Neural cell (in vitro differentiated cells): ENCODE measurements around the gene FNBP1. TPM values are rescaled to one million over a fixed set of nuclear protein-coding genes. Genes with fewer than 3 reads are reported as not detected.

Experiments used
- H2AFZ ChIP-seq: fragments of 200-600, 300-800 bp; sonication (generic), shearing (Covaris generic); 2 replicates; pipeline ENCODE4 v1.6.0; 2014; ENCODE audit warnings: low read depth, mild to moderate bottlenecking, antibody characterized with exemption, low read length, moderate library complexity
- H3F3A ChIP-seq: fragments of 200-600 bp; shearing (Covaris generic); 2 replicates; pipeline ENCODE4 v1.6.1; 2016; ENCODE audit warnings: mild to moderate bottlenecking, moderate library complexity, mixed read lengths, antibody characterized with exemption, low read length; ENCODE audit not compliant: insufficient read depth, poor library complexity, severe bottlenecking
- H3K27ac ChIP-seq: fragments of 200-600, 300-800 bp; sonication (generic), shearing (Covaris generic); 2 replicates; pipeline ENCODE4 v1.5.1; 2014; ENCODE audit warnings: mild to moderate bottlenecking, low read length, moderate library complexity
- H3K27me3 ChIP-seq: fragments of 300-800, 200-600 bp; sonication (generic), shearing (Covaris generic); 2 replicates; pipeline ENCODE4 v1.6.0; 2014; ENCODE audit warnings: mild to moderate bottlenecking, low read depth, low read length, moderate library complexity; ENCODE audit not compliant: insufficient read depth
- H3K36me3 ChIP-seq: fragments of 300-800, 200-600 bp; sonication (generic), shearing (Covaris generic); 2 replicates; pipeline ENCODE4 v1.5.1; 2014; ENCODE audit warnings: mild to moderate bottlenecking, antibody characterized with exemption, low read length, moderate library complexity; ENCODE audit not compliant: insufficient read depth
- H3K4me2 ChIP-seq: fragments of 300-800, 200-600 bp; sonication (generic), shearing (Covaris generic); 2 replicates; pipeline ENCODE4 v1.6.0; 2014; ENCODE audit warnings: mild to moderate bottlenecking, low read length
- H3K4me3 ChIP-seq: fragments of 300-800, 200-600 bp; sonication (generic), shearing (Covaris generic); 2 replicates; pipeline ENCODE4 v1.5.1; 2014; ENCODE audit warnings: mild to moderate bottlenecking, low read length, moderate library complexity
- H3K79me2 ChIP-seq: fragments of 200-600 bp; shearing (Covaris generic); replicated peaks from 2 replicates; pipeline ENCODE4 v1.6.0; 2014; ENCODE audit warnings: mild to moderate bottlenecking, low read length, moderate library complexity; ENCODE audit not compliant: insufficient read depth
- H3K9ac ChIP-seq: fragments of 300-800, 200-600 bp; sonication (generic), shearing (Covaris generic); 2 replicates; pipeline ENCODE4 v1.6.1; 2016; ENCODE audit warnings: mild to moderate bottlenecking, low read length, mixed read lengths
- H3K9me2 ChIP-seq: fragments of 200-600 bp; shearing (Covaris generic); 2 replicates; pipeline ENCODE4 v1.6.1; 2016; ENCODE audit warnings: mild to moderate bottlenecking, low read length, mixed read lengths; ENCODE audit not compliant: insufficient read depth
- H3K9me3 ChIP-seq: fragments of 200-600, 300-800 bp; sonication (generic), shearing (Covaris generic); 2 replicates; pipeline ENCODE4 v1.6.1; 2016; ENCODE audit warnings: mild to moderate bottlenecking, mixed run types, low read length, moderate library complexity, mixed read lengths
- H4K20me1 ChIP-seq: fragments of 200-600 bp; shearing (Covaris generic); 2 replicates; pipeline ENCODE4 v1.6.1; 2016; ENCODE audit warnings: mild to moderate bottlenecking, mixed run types; ENCODE audit not compliant: insufficient read depth
- CTCF ChIP-seq: fragments of 450-650 bp; IDR thresholded peaks from 2 replicates; pipeline ENCODE4 v1.5.1; 2014; ENCODE audit warnings: antibody characterized with exemption, mild to moderate bottlenecking, moderate library complexity; ENCODE audit not compliant: poor library complexity, severe bottlenecking
- EP300 ChIP-seq: fragments of 450-650 bp; conservative IDR thresholded peaks from 2 replicates; pipeline ENCODE4 v1.6.1; 2014; ENCODE audit warnings: antibody characterized with exemption, mild to moderate bottlenecking, moderate library complexity; ENCODE audit not compliant: poor library complexity, severe bottlenecking
- EZH2 ChIP-seq: fragments of 200-600, 300-800 bp; shearing (Covaris generic), sonication (generic); IDR thresholded peaks from 2 replicates; pipeline ENCODE4 v1.6.1; 2014; ENCODE audit warnings: antibody characterized with exemption, low read length, borderline replicate concordance, mild to moderate bottlenecking; ENCODE audit not compliant: insufficient read depth, poor library complexity, severe bottlenecking
- MXI1 ChIP-seq: fragments of 450-650 bp; conservative IDR thresholded peaks from 2 replicates; pipeline ENCODE4 v1.6.1; 2014; ENCODE audit warnings: antibody characterized with exemption, mild to moderate bottlenecking; ENCODE audit not compliant: poor library complexity, severe bottlenecking
- POLR2AphosphoS5 ChIP-seq: IDR thresholded peaks from 2 replicates; pipeline ENCODE4 v1.6.1; 2012
- RAD21 ChIP-seq: fragments of 450-650 bp; conservative IDR thresholded peaks from 2 replicates; pipeline ENCODE4 v1.6.1; 2014; ENCODE audit warnings: antibody characterized with exemption, mild to moderate bottlenecking, moderate library complexity
- REST ChIP-seq: IDR thresholded peaks from 2 replicates; pipeline ENCODE4 v1.6.1; 2012; ENCODE audit warnings: borderline replicate concordance
- SMC3 ChIP-seq: fragments of 450-650 bp; conservative IDR thresholded peaks from 2 replicates; pipeline ENCODE4 v1.6.1; 2014; ENCODE audit warnings: antibody characterized with exemption, mild to moderate bottlenecking, moderate library complexity; ENCODE audit not compliant: poor library complexity
- TAF1 ChIP-seq: IDR thresholded peaks from 2 replicates; pipeline ENCODE4 v1.6.1; 2012; ENCODE audit warnings: low read depth
- polyA plus RNA-seq: library from polyadenylated mRNA; depleted of rRNA; stranded (reverse); fragments of >200 nt; gene quantifications from 2 replicates; pipeline ENCODE4 v1.2.3, GENCODE V29; 2014

Gene FNBP1
- polyA plus RNA-seq, 1 donor from 2014 or later, result 16.6 TPM

GRCh38 chr9:129933185-129934040 lies 109.6 kb downstream of the FNBP1 start:
- H3F3A ChIP-seq, result no peaks in the 10 kb centered on the region
- no peak overlapping the region for H3K4me3 ChIP-seq
- H3K9me2 ChIP-seq, result no peaks in the 10 kb centered on the region
- no peak overlapping the region for H3K9ac ChIP-seq
- H4K20me1 ChIP-seq, result no peaks in the 10 kb centered on the region
- no peak overlapping the region for H2AFZ ChIP-seq
- no peaks in the 10 kb centered on the region for H3K9me3 ChIP-seq
- H3K79me2 ChIP-seq, result no peaks in the 10 kb centered on the region
- TF ChIP-seq SMC3 (no peak), EP300 (no peak), CTCF (no peak), EZH2 (no peak), POLR2AphosphoS5 (no peak), REST (no peak), RAD21 (no peak), MXI1 (no peak), TAF1 (no peak)
- no peaks in the 10 kb centered on the region for H3K36me3 ChIP-seq
- no peak overlapping the region for H3K4me2 ChIP-seq
- no peaks in the 10 kb centered on the region for H3K27me3 ChIP-seq
- no peak overlapping the region for H3K27ac ChIP-seq

- Histone ChIP-seq H3K4me2 (no peak overlapping the region), H3K9me2 (no peaks in the 10 kb centered on the region), H2AFZ (no peak overlapping the region), H3K36me3 (no peaks in the 10 kb centered on the region), H3K79me2 (no peaks in the 10 kb centered on the region), H3K9ac (no peak overlapping the region), H3K4me3 (no peak overlapping the region), H3K27ac (no peak overlapping the region), H3K27me3 (no peaks in the 10 kb centered on the region), H3F3A (no peaks in the 10 kb centered on the region), H3K9me3 (no peaks in the 10 kb centered on the region), H4K20me1 (no peaks in the 10 kb centered on the region)
- TF ChIP-seq CTCF (no peak), TAF1 (no peak), EP300 (no peak), MXI1 (no peak)
Observed at GRCh38 chr9:129932303-129933151, 110.5 kb downstream of the FNBP1 start.
